ENCODE data around the gene CYP24A1. TPM values are rescaled to one million over a fixed set of nuclear protein-coding genes. Genes with fewer than 3 reads are reported as not detected.

CYP24A1 gene
- polyA plus RNA-seq, 3 donors = not detected

DNA sequence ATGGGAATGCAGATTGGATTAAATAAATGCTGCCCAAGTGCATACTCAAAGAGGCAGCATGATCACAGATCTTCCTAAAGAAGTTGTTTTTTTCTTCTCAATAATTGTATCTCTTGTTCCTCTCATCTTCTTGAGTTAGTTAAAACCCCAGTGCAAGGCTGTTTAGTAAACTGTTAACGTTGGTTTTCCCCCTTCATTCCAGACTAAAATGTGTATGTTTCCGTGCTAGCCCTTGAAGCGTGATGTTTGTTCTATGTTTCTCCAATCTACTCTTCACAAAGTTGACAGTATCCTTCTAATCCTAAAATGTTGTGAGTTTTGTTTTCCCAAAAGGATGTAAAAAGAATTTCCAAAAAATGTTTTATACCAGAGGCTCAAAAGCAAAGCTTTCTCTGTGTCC lies 15.6 kb downstream of the CYP24A1 start:
- TF ChIP-seq, protein P1, sequence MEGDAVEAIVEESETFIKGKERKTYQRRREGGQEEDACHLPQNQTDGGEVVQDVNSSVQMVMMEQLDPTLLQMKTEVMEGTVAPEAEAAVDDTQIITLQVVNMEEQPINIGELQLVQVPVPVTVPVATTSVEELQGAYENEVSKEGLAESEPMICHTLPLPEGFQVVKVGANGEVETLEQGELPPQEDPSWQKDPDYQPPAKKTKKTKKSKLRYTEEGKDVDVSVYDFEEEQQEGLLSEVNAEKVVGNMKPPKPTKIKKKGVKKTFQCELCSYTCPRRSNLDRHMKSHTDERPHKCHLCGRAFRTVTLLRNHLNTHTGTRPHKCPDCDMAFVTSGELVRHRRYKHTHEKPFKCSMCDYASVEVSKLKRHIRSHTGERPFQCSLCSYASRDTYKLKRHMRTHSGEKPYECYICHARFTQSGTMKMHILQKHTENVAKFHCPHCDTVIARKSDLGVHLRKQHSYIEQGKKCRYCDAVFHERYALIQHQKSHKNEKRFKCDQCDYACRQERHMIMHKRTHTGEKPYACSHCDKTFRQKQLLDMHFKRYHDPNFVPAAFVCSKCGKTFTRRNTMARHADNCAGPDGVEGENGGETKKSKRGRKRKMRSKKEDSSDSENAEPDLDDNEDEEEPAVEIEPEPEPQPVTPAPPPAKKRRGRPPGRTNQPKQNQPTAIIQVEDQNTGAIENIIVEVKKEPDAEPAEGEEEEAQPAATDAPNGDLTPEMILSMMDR (IDR thresholded peaks at IDR 0.05) = no peak
- Histone ChIP-seq H3K27ac (ENCODE audit: low read depth in 1 of 2, low read length in 2 of 2) (no peak overlapping the region), H4K20me1 (ENCODE audit: insufficient read depth, low read length) (no peaks in the 10 kb centered on the region), H3K4me2 (replicated peaks; ENCODE audit: extremely low read depth, low read length, poor library complexity, severe bottlenecking) (no peak overlapping the region), H3K27me3 (ENCODE audit: control insufficient read depth in 2 of 2, insufficient read depth in 2 of 2, low read length in 2 of 2) (peaks cover 7% of the 10 kb centered on the region in 2 donors), H3K4me3 (replicated peaks in 1 of 3; ENCODE audit: low read depth in 2 of 3, low read length in 3 of 3) (no peak overlapping the region), H3K9ac (ENCODE audit: insufficient read depth, low read length, poor library complexity, severe bottlenecking) (no peak overlapping the region), H3K36me3 (replicated peaks in 1 of 2; ENCODE audit: control insufficient read depth in 1 of 2, insufficient read depth in 2 of 2, low read length in 2 of 2) (no peaks in the 10 kb centered on the region), H3K79me2 (ENCODE audit: insufficient read depth, low read length) (no peaks in the 10 kb centered on the region), H3K9me3 (replicated peaks in 1 of 2; ENCODE audit: control insufficient read depth in 1 of 2, insufficient read depth in 1 of 2, low read length in 2 of 2) (no peaks in the 10 kb centered on the region), H2AFZ (ENCODE audit: insufficient read depth, low read depth, low read length, poor library complexity, severe bottlenecking) (no peak overlapping the region), H3K4me1 (ENCODE audit: control insufficient read depth in 1 of 2, insufficient read depth in 2 of 2, low read length in 2 of 2) (no peaks in the 10 kb centered on the region)
- intact Hi-C loops (cut with micrococcal nuclease) = no loop called here
- Mint-ChIP-seq H3K9me3 (no peaks in the 10 kb centered on the region), H3K4me1 (no peaks in the 10 kb centered on the region), H3K27me3 (ENCODE audit: low read depth in 3 of 3) (peaks cover 13 to 22% (median 16%) of the 10 kb centered on the region in 3 donors), H3K4me3 (no peak overlapping the region), H3K27ac (no peak overlapping the region), H3K36me3 (no peaks in the 10 kb centered on the region)
- no peak for DNase-seq
- WGBS (ENCODE audit: insufficient coverage) = no CpG with 5 or more reads among the region's 3 CpGs

GRCh38 chr20:54156981-54157835 lies 16.6 kb downstream of the CYP24A1 start:
- no peak overlapping the region for H3K27ac Mint-ChIP-seq
- H3K4me2 ChIP-seq (replicated peaks; ENCODE audit: extremely low read depth, low read length, poor library complexity, severe bottlenecking) = no peak overlapping the region
- intact Hi-C loops (cut with micrococcal nuclease) = no loop called here
- no peaks in the 10 kb centered on the region for H3K4me1 ChIP-seq (ENCODE audit: control insufficient read depth in 1 of 2, insufficient read depth in 2 of 2, low read length in 2 of 2)
- H3K4me3 ChIP-seq (replicated peaks in 1 of 3; ENCODE audit: low read depth in 2 of 3, low read length in 3 of 3) = no peak overlapping the region
- H3K9ac ChIP-seq (ENCODE audit: insufficient read depth, low read length, poor library complexity, severe bottlenecking) = no peak overlapping the region
- H3K36me3 ChIP-seq (replicated peaks in 1 of 2; ENCODE audit: control insufficient read depth in 1 of 2, insufficient read depth in 2 of 2, low read length in 2 of 2) = no peaks in the 10 kb centered on the region
- WGBS (ENCODE audit: insufficient coverage) = 83% methylated on average over 17 of the region's 19 CpGs
- peaks cover 8 to 16% (median 8%) of the 10 kb centered on the region in 3 donors for H3K27me3 Mint-ChIP-seq (ENCODE audit: low read depth in 3 of 3)
- H3K36me3 Mint-ChIP-seq = no peaks in the 10 kb centered on the region
- H3K79me2 ChIP-seq (ENCODE audit: insufficient read depth, low read length) = no peaks in the 10 kb centered on the region
- no peak overlapping the region for H3K4me3 Mint-ChIP-seq
- no peak for DNase-seq
- no peaks in the 10 kb centered on the region for H3K4me1 Mint-ChIP-seq
- H3K9me3 Mint-ChIP-seq = no peaks in the 10 kb centered on the region
- no peaks in the 10 kb centered on the region for H4K20me1 ChIP-seq (ENCODE audit: insufficient read depth, low read length)
- no peak overlapping the region for H3K27ac ChIP-seq (ENCODE audit: low read depth in 1 of 2, low read length in 2 of 2)
- no peaks in the 10 kb centered on the region for H3K9me3 ChIP-seq (replicated peaks in 1 of 2; ENCODE audit: control insufficient read depth in 1 of 2, insufficient read depth in 1 of 2, low read length in 2 of 2)
- H3K27me3 ChIP-seq (ENCODE audit: control insufficient read depth in 2 of 2, insufficient read depth in 2 of 2, low read length in 2 of 2) = peaks cover 7% of the 10 kb centered on the region in 2 donors
- no peak overlapping the region for H2AFZ ChIP-seq (ENCODE audit: insufficient read depth, low read depth, low read length, poor library complexity, severe bottlenecking)
- TF ChIP-seq, protein P1 (IDR thresholded peaks at IDR 0.05) = no peak

Data from CD14-positive monocyte (primary cell).